T-helper 1 cell (primary cell): ENCODE data around the gene RAPGEF2.

Experiments used
- DNase-seq, 5 donors: peaks; one replicate each; pipeline ENCODE4 v3.0.0-alpha.2; 2012 to 2020

The RAPGEF2 gene

GRCh38 chr4:159204566-159204965, 101.7 kb downstream of the RAPGEF2 start:
- DNase-seq = peak in 1 of 5 donors; percentile 71

- DNase-seq = no peak
Measured at GRCh38 chr4:159205466-159205865, 102.6 kb downstream of the RAPGEF2 start.

GRCh38 chr4:159206427-159206871, 103.6 kb downstream of the RAPGEF2 start:
- DNase-seq = peak in 1 of 5 donors; percentile 79

GRCh38 chr4:159209249-159209648, 106.4 kb downstream of the RAPGEF2 start:
- no peak for DNase-seq

DNA sequence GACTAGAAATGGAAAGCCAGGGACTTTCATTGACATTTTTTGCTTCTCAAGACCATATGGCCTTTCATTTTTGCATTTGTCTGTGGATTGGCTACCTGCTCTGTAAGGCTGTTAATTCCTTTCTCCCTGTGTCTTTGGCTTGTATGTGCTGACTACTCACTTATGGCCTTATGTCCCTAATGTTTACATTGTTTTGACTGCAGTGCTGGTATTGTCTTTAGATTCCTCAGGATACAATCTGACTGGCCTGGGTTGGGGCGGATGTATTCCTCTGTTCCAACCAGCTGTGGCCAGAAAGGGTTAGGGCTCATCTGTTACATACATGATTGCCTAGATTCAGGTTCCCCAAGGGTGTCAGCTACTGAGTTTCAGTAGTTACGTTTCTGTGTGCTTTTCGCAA, 108.1 kb downstream of the RAPGEF2 start:
- no peak for DNase-seq

GRCh38 chr4:159212675-159213293, 109.9 kb downstream of the RAPGEF2 start:
- no peak for DNase-seq

DNA sequence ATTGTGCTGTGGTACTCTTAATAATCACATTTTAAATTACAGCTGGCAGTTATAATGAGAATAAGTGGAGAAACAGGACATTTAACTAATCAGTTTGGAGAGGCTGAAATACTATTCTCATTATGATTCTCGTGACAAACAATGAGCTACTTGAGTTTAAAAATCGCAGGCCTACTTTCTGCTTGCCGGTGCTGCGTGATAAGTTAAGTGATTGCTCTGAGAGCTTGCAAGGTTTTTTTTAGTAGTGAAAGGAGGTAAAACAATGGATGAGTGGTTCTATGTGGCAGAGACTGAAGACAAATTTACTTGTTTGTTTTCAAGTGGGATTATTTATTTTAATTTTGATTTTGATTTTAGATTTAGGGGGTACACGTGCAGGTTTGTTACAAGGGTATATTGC, 114.0 kb downstream of the RAPGEF2 start:
- no peak for DNase-seq

GRCh38 chr4:159219862-159220261, 117.0 kb downstream of the RAPGEF2 start:
- DNase-seq = no peak

DNA sequence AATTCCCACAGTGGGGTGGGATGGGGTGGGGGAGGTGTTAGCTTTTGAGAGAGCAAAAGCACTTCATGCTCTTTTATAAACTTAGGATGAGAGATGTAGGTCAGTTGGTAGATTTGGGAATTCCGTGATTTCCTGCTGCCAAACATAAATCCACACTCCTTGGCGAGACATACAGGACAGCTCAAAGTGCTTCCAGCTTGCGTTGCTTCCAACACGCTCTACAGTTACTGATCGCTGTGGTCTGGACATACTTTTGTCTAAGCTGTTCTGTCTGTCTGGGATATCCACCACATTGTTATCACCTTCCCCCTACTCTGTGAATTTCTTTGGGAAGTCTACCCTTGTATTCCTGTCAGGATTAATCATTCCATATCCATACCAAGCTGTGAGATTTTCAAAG, 117.5 kb downstream of the RAPGEF2 start:
- no peak for DNase-seq

GRCh38 chr4:159221280-159221679, 118.4 kb downstream of the RAPGEF2 start:
- no peak for DNase-seq

- no peak for DNase-seq
Measured at GRCh38 chr4:159222043-159222552, 119.2 kb downstream of the RAPGEF2 start.

DNA sequence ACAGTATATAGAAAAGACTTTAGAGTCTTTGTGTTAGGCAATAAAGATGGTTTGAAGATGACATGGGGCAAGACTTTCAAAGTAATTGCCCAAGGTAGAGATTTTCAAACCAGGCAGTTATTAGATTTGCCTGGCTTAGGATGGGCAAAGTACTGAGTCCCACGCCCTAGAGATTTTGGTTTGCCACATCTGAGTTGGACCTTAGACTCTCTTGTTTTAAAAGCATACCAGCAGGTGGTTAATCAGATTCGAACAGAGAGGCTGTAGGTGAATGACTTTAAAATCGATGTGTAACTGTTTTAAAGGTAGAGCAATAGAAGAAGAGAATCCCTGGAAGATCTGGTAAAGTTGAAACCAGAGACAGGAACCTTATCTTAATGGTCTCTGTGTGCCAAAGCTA, 121.5 kb downstream of the RAPGEF2 start:
- DNase-seq = no peak

GRCh38 chr4:159227378-159227777, 124.5 kb downstream of the RAPGEF2 start:
- DNase-seq = no peak

DNA sequence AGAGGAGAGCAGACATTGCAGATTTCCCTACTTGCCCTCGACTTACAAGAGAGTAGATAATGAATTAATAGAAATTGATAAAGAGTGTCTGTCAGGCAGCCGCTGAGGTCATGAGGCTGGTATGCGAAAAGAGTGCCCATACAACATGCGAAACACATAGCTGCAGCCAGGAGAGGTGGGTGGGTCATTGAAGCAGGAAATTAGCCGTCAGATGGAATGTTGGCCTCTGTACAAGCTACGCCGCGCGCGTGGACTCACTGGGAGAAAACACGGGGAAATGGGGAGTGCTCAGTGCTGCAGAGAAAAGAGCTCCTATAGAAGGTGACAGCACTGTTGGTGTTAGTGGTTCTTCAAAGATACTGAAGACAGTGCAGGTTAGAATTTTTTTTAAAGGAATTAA, 125.1 kb downstream of the RAPGEF2 start:
- DNase-seq = no peak

DNA sequence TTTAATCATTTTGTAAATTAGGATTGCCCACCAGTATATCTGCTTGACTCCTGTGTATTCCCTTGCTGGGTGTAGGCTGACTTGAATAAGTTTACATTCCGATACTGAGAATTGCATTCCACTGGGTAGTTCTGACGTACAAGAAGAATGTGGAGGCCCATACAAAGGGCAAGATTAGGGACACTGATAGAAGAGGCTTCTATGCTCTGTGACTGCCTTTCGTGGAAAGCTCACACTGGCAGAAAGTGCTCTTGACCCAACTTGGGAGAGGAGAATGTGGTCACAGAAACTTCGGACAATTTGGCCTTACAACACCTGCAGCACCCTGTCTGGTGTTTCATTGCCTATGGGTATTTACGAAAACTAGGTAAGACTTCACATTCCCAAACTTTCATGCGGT, 126.3 kb downstream of the RAPGEF2 start:
- DNase-seq = no peak

DNA sequence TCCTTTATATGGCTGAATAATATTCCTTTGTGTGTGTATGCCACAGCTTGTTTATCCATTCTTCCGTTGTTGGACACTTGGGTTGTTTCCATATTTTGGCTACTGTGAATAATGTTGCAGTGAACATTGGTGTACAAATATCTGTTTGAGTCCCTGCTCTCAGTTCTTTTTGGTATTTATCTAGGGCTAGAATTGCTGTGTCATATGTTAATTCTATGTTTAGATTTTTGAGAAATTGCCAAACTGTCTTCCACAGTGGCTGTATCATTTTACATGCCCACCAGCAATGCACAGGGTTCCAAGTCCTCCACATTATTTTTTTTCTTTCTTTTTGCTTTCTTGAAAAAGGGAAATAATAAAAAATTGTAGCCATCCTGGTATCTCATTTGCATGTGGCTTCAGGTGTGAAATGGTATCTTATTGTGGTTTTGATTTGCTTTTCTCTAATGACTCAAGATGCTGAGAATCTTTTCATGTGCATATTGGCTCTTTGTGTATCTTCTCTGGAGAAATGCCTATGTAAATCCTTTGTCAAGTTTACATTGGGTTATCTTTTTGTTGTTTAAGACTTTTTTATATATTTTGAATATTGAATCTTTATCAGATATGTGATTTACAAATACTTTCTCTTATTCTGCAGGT, 129.7 kb downstream of the RAPGEF2 start:
- DNase-seq = peak in 1 of 5 donors; percentile 6

- no peak for DNase-seq
Measured at GRCh38 chr4:159235779-159236368, 133.0 kb downstream of the RAPGEF2 start.

DNA sequence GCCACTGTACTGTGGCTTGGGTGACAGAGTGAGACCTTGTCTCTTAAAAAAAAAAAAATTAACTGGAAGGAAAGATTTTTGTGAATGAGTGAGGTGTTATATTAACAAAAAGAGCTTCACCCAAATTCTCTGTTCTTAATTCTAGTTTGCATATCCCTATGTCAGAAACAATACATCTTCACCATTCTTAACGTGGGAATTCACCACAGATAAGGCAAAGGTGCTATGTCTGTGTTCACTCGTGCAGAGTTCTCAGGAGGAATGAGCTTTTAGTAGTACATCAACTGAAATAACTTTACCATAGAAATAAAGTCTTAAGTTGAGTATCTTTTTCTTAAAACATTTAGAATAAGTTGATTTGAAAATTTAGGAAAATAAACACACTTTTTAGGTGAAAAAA, 135.1 kb downstream of the RAPGEF2 start:
- no peak for DNase-seq

DNA sequence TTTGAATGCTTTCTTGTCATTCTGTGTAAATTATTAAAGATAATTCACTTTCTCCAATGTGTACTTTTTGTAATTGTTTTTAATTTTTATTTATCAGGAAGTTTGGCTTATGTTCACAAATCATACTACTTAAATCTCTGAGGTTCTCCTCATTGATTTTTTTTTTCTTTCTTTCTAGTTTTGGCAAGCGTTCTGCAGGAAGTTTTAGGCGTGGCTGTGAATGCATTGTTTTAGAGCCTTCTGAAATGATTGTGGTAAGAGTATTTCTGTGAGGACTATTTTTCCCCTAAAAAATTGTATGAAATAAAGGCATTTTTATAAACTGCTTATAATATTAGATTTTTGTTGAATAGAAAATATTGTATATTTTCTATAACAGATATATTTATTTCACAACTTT, 135.8 kb downstream of the RAPGEF2 start:
- no peak for DNase-seq

DNA sequence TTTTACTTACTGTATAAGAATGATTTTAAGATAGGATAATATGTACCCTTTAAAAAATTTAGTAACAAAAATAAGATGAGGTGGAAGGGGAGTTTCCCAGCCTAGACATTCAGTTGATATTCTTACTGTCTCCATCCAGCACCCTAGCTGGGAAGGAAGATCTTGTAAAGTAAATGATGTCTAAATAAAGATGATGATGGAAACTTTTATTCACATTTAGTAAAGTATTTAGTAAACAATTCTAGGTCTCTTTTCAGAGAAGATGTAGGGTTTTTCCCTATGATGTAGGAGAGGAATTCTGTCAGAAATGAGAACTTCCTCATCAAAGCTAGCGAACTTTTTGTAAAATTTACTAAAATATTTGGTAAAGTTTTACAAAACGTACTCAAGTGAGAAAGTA, 136.8 kb downstream of the RAPGEF2 start:
- DNase-seq = no peak

- DNase-seq = no peak
Measured at GRCh38 chr4:159240046-159240445, 137.2 kb downstream of the RAPGEF2 start.

- no peak for DNase-seq
Measured at GRCh38 chr4:159240687-159241086, 137.8 kb downstream of the RAPGEF2 start.

DNA sequence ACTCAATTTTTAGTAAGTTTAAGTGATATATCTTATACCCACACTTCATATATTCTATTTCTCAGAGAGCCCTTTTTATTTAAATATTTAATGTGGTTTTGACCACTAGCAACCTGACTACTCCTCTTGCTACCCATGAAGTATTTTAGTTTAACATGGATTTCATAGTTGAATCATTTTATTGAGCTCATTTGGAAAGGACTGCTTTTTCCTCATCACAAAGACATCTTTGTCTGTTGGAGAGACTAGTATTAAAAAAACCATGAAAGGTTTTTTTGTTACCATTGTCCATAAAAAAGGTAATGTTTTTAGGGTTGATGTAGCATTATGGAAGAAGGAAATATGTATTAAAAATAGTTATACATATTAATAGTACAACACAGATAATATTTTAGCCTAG, 139.5 kb downstream of the RAPGEF2 start:
- DNase-seq = no peak
